NCI-H2107 (cell line): ENCODE data around the gene MRPL42.
"Not testable (repeated sequence)": the region's sequence is repeated elsewhere in the genome, so short reads cannot be mapped to it uniquely, and the experiment has no call there.

Experiments
- DNase-seq: peaks from one replicate; lab custom pipeline; 2025; lab: John Stamatoyannopoulos, UW

The MRPL42 gene

GRCh38 chr12:93467351-93468007, at the start of gene MRPL42:
Gene MRPL42 (plus strand): TSS chr12:93467514. CDS start chr12:93469286, 1,772 bp downstream.
- peak; percentile 78 for DNase-seq

GRCh38 chr12:93417967-93418480, 49.3 kb upstream of the MRPL42 start:
- DNase-seq = no peak

DNA sequence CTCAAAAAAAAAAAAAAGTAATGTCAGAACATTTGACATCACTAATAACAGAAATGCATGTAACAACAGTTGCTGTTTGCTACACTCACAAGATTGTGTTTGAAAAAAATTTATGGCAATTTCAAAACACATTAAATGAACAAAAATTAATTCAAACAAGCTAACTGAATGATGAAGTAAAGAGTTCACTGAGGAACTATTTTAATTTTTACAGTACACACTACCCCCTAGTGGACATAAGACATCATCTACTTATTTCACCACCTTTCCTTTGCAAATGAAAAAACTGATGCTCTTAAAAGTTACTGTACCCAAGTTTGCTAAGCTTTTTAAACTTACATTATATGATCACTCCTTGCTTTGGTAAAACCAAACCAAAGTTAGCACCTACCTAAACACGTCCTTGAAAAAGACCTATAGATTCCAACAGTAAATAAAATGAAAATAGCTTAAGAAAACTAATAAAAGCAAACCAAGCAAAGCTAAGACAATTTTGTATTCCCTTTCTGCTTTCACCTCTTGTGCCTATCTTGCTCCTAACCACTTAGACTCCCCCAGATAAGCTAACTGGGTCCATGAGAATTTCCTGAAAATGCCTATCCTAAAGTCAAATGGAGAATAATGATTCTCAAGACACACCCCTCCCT, 47.8 kb upstream of the MRPL42 start:
- DNase-seq = no peak

- no peak for DNase-seq
Observed at GRCh38 chr12:93422050-93422449, 45.3 kb upstream of the MRPL42 start.

GRCh38 chr12:93425736-93426411, 41.4 kb upstream of the MRPL42 start:
- DNase-seq = no peak

DNA sequence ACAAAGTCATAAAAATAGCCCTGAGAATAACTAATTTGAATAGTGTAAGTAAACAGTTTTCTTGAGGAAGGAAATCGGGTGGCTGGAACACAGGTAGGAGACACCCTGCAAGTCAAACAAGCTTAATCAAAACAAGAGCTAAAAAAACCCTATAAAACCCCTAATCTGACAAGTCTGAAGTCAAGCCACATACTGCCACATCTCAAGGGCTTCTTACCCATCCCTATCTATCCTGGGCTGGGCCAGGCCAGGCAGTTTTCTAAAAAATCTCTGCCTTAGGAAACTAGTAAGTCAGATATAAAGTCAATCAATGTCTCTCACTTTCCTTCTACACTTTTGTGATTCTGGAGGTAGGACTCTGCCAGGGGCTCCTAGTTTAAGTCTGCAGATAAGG, 40.9 kb upstream of the MRPL42 start:
- no peak for DNase-seq

DNA sequence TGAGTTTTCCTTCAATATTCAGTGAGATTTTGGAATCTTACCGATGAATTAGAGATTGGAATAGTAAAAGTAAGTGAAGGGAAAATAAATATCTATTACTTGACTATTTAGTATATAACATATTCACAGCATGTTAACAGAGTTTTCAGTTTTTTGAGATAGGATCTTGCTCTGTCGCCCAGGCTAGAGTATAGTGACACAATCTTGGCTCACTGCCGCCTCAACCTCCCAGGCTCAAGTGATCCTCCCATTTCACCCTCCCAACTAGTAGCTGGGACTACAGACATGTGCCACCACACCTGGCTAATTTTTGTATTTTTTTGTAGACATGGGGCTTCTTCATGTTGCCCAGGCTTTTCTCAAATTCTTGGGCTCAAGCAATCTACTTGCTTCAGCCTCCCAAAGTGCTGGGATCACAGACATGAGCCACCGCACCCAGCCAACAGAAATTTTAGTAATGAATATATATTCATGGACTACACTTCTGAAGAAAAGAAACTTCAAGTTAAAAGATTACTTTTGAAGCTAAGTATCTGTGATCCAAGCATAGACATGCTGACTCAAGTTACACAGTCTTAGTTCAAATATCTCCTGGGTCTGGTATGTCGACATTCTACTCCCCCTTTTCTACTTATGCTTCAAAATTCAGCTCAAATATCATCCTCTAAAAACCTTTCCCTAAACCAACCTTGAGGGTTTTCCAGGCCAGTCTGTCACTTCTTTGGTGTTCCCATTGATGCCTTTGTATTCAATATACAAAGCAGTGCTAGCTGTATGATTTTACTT, 39.3 kb upstream of the MRPL42 start:
- DNase-seq = no peak

DNA sequence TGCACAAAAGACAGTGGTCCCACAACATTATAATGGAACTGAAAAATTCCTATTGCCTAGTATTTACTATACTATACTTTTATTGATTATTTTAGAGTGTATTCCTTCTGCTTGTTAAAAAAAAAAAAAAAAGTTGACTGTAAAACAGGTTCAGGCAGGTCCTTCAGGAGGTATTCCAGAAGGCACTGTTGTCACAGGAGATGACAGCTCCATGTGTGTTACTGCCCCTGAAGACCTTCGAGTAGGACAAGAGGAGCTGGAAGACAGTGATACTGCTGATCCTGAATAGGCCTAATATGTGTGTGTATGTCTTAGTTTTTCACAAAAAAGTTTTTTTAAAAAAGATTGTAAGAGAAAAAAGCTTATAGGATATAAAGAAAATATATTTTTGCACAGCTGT, 37.9 kb upstream of the MRPL42 start:
- DNase-seq = no peak

- DNase-seq = no peak
Observed at GRCh38 chr12:93429852-93430251, 37.5 kb upstream of the MRPL42 start.

DNA sequence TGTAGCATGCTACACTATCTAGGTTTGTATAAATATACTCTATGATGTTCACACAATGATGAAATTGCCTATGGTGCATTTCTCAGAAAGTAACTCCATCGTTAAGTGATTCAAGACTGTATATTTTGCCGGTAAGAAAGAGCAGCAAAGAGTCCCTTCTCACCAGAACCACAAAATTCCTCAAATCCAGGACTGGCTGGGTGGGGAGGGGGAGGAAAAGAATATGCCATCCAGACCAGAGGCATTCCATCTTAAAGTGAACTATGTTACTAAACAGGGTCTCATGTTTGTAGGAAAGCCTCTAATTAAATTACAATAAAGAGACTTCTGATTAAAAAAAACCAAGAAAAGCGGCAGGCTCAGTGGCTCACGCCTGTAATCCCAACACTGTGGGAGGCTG, 37.0 kb upstream of the MRPL42 start:
- DNase-seq = no peak

GRCh38 chr12:93432031-93432430, 35.3 kb upstream of the MRPL42 start:
- not testable (repeated sequence) for DNase-seq

- DNase-seq = no peak
Observed at GRCh38 chr12:93434256-93434865, 33.0 kb upstream of the MRPL42 start.

DNA sequence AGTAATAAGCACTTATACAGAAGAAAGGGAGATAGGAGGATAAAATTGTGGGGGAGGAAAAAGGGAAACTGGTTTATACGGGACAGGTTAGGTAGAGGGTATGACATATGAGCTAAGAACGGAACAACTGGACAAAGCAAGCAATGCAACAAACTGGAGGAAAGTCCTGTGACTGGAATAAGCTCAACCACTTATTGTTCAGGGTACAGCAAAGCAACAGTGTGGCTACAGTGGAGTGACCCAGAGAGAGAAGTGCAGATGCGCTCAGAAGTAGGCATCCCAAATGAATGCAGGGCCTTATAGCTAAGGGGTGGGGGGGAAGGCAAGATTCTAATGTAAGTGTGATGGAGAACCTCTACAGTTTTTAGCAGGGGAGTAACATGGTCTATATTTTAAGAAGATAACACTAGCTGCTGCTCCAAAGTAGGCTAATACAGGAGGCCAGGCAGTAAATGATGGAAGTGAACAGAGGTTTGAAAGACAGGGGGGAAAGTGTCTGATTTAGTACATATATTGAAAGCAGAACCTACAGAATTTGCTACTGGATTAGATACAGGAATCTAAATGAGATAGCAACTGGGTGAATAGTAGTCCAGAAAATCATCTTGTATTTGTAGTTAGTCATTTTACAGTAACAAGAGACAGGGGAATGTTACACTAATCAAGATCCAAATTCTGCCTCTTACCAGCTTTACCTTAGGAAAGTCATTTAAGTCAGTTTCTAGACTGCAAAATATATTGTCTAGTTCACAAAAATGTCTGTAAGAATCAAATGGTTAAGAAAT, 28.9 kb upstream of the MRPL42 start:
- DNase-seq = no peak

GRCh38 chr12:93440043-93440835, 27.1 kb upstream of the MRPL42 start:
- no peak for DNase-seq

- DNase-seq = no peak
Observed at GRCh38 chr12:93441081-93441616, 26.2 kb upstream of the MRPL42 start.

DNA sequence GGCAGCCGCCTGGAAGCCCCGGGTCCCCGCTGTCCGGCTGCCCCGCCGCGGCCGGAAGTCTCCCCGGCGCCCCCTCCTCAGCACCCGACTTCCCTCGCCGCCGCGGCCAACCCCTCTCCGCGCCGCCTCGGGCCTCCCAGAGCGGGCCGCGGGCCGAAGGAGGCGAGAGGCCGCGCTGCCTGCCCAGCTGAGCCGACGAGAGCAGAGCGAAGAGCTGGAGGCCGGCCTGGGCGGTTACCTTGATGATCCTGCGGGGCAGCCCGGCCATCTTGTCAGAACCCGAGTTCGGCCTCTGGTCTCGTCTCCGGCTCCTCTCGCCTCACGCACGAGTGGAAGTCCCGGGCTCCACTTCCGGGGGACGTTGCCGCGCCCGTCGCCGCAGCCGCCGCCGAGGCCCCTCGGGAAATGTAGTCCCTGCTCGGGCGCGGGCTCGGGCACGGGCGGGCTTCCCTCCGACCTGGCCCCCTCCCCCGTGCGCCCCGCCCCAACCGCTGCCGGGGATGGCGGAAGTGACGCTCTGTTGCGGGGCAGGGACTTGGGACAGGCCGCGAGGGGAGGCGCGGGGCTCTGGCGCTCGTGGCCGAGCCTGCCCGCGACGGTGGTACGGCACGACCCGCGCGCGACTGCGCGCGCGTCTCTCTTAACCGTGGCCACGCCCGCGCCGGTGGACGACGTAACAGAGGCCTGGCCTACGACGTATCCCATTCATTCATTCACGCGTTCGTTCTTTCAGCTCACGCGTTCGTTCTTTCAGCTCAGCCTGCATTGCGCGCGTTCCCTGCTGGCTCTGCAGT, 25.5 kb upstream of the MRPL42 start, which contains the start of gene UBE2N:
UBE2N (minus strand) TSS at position 331 of the 794 bp plus-strand sequence; CDS start at position 268, 63 bp downstream.
- DNase-seq = peak; percentile 91

GRCh38 chr12:93442411-93443340, 24.6 kb upstream of the MRPL42 start:
- DNase-seq = no peak

GRCh38 chr12:93443576-93443975, 23.7 kb upstream of the MRPL42 start:
- DNase-seq = no peak
